Stimulated activated CD8-positive, alpha-beta memory T cell treated with anti-CD3 and anti-CD28 coated beads, Interleukin-7, amount 100 ng/mL, for 1 hour (primary cell): ENCODE data around the gene STK33.

Experiments
- DNase-seq, 2 donors: peaks; one replicate each; pipeline ENCODE4 v3.0.0-alpha.2; 2020; ENCODE audit warnings: low read depth in 2 of 2

The STK33 gene

DNA sequence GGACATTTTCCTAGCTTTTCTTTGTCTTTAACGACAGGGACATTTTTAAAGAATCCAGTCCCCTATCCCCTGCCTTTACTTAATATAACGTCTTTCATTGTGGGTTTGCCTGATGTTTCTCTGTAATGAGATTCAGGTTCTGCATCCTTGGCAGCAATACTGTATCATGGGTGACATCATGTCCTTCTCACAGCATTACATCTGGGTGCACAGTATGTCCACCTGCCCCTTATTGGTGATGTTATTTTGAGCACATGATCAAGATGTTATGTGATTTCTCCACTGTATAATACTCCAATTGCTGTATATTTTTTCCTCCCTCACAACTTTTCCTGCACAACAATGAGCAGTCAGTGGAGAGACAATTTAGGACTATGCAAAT is 9.7 kb upstream of the STK33 start:
- DNase-seq = no peak

DNA sequence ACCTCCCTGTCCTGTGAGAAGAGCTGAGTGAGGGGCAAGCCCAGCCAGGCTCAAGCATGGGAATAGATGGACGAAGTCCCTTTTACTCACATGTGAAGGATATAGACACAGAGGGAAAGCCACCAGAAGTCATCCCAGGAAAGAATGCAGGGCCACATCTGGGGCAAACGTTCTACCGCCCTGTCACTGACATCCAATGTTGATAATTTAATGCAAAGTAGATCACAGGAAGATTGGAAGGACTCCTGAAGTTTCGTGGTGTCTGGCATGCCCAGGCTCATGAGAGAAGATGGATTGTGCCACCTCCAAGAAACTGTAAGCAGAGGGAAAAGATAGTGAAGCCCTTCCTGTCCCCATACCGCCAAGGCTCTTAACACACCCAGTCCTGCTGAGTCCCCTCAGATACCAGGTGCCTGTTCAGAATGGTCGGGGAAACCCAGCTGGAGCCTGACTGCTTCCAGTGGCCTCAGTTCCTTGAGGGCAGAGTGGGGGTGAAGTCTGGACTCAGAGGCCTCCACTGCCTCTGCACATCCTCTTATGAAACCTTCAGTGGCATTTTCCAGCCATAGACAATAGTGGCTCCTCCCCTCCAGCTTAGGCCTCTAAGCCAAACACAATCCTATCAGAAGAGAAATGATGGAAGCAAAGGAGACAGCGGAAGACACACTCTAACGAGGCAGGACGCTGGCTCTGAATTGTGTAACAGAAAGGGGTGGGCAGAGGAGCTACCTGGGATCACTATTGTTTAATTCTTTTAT is 7.5 kb upstream of the STK33 start:
- DNase-seq = no peak

DNA sequence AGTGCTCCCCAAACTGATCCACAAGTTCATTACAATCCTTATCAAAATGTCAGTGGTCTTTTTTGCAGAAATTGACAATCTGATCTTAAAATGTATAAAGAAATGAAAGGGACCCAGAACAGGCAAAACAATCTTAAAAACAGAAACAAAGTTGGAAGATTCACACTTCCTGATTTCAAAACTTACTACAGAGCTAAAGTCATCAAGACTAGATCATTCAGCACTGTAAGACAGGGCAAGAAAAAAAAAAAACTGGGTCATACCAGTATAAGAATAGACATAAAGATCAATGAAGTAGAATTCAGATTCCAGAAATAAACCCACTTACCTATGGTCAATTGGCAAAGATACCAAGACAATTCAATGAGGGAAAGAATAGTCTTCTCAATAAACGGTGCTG is 4.5 kb upstream of the STK33 start:
- no peak for DNase-seq

DNA sequence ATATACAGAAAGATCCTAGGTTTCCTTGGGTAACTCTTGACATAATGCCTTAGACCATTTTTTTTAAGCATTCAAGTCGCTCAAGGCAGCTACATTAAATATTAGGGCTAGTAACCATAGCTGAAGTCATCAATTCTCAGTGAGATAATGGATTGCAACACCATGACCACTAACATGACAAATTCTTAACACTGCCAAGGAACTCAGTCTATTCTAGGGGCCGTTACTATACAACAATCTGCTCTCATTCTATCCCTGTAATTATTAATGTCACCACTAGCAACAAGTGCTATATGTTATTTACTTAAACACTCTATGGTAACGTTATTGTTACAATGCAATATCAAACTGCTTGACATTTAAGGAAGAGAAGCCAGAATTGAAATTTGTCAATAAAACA is 3.2 kb upstream of the STK33 start:
- no peak for DNase-seq

DNA sequence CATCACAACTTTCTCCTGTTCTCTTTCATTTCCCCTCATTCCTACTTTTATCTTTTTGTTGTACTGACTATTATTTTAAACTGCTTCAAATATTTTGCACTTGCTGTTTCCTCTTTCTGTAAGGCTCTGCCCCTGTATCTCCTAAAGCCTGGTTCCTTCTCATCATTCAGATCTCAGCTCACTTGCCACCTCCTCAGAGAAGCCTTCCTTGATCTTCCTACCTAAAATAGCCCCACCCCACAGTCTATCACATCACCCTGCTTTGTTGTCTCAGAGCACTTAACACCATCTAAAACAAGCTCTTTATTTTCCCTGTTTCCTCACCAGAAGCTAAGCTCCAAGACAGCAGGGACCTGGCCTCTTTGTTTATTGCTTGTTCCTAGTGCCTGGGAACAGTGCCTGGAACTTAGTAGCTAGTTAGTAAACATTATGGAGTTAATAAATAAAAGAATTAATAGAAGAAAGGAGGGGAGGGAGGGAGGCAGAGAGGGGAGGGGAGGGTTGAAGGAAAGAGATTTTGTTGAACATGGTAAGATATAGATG is 2.5 kb upstream of the STK33 start:
- no peak for DNase-seq

DNA sequence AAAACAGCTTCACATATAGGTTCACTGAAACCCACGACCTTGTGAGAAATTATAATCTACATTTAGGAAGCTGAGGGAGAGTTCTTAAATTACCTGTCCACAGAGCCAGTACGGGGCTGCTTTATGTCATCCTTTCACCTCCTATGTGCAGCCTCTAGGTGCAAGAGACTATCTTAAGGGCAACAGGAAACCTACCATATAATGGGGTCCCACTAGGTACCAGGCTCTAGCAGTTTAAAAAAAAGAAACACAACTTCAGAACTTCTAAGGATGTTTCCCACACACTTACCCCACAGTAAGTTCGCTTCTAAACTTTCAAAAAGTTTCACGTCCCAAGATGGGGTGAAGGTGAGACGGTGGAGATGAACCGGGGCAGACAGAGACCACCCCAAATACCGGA is 573 bp downstream of the STK33 start:
- DNase-seq = no peak

DNA sequence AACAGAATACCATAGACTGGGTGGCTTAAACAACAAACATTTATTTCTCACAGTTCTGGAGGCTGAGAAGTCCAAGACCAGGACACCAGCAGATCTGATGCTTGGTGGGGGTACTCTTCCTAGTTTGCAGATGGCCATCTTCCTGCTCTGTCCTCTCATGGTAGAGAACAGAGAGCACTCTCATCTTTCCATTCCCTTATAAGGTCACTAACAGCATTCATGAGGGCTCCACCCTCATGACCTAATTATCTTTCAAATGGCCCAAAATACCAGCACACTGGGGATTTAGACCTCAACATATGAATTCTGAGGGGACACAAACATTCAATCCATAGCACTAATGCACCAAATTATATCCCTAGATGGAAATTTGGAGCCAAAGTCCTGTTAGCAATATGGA is 6.1 kb downstream of the STK33 start:
- no peak for DNase-seq

DNA sequence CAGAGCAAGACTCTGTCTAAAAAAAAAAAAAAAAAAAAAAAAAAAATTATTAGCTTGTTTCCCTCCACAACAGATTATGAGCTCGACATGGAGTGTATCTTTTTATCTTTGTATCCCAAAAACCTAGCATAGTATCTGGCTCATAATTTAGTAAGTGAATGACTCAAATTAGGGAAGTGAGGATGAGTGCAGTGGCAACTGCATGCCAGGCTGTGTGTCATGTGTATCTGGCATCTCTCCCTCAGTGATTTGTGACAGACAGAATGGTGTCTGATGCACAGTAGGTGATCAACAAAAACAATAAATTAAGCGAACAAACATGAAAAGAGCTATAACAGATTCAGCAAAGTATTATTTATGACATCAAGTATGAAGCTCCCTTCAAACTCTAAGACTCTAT is 7.2 kb downstream of the STK33 start:
- no peak for DNase-seq

DNA sequence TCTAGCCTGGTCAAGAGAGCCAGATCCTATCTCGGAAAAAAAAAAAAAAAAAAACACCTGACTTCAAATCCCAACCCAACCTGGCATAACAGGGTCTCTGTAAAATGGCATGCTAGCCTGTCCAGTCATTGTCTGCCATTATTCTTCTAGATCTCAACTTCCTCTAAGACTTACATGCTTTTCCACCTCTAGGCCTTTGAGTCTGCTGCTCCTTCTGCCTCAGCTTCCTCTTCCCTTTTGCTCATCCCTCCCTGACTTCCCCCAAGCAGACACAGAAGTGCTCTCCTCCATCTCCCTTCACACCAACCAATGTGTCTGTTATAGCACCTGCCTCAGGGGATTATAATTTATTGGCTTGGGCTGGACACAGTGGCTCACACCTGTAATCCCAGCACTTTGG is 7.8 kb downstream of the STK33 start:
- DNase-seq = no peak

DNA sequence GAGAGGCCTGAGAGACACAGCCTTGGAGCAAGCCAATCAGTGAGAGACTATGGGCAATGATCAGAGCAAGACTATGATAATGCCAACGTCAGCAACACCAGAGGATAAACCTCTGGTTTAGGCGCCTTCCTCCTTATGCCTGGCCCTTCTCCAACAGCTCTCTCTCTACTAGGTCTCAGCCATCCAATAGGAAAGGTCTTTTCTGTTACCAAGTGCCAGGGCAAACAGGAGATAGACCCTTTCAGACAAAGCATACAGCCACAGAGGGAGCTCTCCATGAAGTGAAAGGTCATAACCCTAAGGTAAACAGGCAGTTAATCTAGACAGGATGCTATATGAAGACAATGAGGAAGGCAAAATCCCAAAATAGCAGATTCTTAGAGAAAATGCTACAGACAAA is 9.5 kb downstream of the STK33 start:
- no peak for DNase-seq

DNA sequence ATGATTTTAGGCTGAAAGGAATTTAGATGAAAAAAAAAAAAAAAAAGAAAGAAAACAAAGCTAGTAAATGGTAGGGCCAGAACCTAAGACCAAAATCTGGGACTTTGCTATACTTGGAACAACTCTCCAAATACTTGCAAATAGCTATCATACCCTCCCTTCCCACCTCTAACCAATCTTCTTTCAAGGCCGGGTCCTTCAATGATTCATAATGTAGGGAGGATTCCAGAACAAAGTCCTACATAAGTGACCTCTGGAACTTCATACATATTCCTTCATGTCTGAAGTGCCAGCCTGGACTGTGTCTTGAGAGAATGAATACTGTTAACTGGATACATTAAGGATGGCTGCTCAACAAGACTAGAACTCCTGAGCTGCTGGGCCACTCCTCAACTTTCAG is 9.9 kb downstream of the STK33 start:
- DNase-seq = no peak

DNA sequence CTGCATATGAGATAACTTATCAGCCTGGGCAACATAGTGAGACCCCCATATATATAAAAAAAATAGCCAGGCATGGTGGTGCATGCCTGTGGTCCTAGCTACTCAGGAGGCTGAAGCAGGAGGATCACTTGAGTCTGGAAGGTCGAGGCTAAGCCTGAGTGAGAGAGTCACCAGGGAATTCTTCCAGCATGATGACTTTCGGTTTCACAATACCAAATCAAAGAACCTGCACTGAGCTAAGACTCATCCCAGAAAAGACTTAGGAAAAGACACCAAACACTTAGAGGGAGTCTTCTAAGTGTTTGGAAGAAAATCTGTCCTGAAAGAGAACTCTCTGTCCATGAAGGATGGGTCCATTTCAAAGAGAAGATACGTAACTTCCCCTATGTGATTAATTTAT is 12.7 kb downstream of the STK33 start:
- no peak for DNase-seq

DNA sequence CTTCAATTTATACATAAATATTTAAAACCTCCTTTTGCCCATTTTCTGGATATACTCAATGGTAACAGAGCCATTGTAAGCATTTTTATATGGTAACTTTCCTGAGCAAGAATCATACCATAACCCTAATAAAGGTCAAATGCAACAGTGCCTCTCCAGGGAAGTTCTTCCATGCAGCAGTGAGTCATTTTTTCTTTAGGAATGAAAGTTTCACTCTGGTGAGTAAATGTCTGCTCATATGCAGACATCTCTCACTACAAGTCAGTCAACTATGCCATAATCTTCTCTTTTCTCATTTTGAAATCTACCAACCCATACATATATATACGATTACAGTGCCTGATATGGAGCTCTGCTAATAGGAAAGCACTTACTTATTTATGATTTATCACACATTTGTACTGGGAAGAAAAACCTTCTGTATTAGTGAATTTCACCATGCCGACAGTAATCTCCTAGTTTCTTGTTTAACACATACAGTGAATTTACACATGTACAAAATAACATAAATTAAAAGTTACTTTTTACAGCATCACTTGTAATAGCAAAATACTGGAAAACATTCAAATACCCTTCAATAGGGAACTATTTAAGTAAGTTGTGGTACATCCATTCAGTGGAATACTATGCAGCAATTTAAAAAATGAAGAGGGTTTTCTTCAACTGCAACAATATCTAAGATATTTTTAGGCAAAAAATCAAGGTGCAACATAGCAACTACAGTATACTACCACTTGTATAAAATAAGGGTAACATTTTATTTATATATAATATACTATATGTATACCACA is 16.0 kb downstream of the STK33 start:
- no peak for DNase-seq

DNA sequence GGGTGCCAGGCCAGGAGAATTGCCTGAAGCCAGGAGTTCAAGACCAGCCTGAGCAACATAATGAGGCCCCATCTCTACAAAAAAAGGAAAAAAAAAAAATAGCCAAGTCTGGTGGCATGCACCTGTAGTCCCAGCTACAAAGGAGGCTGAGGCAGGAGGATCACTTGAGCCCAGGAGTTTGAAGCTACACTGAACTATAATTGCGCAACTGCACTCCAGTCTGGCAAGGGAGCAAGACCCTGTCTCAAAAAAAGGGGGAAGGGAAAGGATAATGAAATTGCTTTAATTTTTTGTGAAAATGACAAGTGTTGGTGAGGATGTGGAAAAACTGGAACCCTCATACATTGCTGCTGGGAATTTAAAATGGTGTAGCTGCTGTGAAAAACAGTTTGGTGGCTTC is 19.2 kb downstream of the STK33 start:
- DNase-seq = no peak

DNA sequence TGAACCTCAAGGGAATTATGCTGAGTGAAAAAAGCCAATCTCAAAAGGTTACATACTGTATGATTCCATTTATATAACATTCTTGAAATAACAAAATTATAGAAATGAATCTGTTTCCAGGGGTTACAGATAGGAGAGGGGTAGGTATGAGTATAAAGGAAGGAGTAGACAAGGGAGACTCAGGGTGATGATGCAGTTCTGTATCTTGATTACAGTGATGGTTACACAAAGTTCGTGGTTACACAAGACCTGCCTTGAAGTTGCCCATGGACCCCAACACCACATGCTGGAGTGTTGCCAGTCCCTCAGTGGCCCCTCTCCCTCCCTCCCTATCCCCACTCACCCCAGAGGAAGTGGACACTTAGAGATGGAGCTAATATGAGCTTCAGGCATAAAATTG is 20.3 kb downstream of the STK33 start:
- DNase-seq = no peak

DNA sequence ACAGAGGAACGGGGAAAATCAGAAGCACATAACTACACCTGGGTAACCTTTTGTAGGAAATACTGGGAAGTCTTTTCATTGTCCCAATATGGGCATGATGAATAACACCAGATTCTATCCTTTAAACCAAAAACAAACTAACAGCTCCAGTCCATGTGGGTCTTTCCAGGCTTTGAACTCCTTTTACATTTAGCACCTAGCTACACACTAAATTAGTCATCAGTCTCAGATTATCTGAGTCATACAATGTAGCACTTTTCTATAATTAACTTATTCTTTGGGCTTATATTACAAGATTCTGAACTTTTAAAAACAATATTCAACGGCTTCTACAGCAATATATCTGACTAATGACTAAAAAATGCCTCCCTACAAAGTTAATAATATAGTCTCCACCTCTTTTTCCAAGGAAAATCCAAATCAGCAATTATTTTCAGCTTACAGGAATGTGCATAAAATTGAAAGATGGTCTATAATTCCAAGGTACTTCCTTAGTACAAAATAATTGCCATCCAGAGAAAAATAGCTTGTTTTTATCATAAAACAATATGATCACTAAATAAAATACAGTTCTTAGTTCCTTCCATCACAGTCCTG is 26.3 kb downstream of the STK33 start:
- no peak for DNase-seq

DNA sequence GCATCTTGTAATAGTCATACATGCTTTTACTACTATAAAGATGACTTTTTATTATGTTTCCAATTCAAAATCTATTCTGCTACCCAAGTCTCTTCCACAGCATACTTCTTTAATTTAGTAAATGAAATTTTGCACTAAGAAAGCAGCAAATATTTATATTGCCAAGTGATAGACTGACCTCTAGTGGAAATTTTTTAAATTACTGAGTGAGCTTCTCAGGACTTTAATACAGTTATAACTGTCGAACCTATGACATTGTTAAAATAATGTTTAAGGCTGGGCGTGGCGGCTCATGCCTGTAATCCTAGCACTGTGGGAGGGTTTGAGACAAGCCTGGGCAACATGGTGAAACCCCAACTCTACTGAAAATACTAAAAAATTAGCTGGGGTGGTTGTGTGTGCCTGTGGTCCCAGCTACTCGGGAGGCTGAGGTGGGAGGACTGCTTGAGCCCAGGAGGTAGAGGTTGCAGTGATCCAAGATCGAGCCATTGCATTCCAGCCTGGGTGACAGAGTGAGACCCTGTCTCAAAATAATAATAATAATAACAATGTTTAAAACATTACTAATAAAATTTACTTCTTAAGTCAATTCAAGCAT is 27.3 kb downstream of the STK33 start:
- DNase-seq = no peak

DNA sequence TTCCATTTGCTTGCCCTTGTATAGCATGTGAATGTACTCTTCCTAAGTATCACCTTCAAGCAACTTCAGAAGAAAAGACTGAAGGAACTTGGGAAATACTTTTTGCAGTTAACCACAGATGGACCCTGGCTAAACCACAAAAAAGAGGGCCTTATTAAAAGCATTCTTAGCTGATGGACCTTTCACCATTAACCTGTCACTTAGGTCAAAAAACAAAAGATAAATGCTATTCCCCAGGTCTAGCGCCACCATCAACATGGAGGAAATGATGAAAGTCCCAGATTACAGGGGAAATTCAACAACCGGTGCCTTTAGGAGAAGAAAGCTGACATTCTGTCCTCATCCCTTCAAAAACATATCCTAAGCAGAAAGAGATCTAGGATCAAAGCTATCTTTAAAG is 29.5 kb downstream of the STK33 start:
- no peak for DNase-seq

DNA sequence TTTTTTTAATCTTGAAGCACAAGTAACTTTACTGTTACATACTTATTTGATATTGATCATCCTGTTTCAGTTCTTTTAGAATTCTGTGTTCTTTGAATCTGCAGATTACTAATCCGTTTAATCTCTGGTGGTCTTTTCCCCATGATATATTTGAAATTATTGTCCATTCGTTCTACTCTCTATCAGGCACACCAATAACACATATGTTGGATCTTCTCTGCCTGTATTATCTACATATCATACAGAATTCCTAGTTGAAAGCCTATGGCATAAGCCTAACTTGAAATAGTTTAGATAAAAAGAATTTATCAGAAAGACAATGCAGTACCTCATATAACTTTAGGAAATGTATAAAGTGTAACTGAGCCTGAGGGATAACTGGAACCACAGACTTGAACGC is 32.6 kb downstream of the STK33 start:
- DNase-seq = no peak

DNA sequence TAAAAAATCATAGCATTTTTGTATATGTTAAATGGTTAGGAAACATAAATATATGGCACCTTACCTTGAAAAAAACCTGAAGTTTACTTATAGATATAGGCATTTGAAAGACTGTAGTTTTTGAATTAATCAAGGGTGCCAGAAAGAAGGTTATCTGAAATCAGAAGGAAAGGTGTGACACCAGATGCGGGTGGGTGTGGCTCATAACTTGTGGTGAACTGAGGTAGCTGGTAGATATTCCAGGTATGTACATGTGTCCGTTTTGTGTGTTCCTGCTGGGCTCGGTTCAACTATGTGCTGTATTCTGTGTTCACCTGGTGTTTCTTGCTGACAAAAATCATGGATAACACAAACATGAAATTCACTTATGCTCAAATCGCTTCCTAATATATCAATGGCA is 35.6 kb downstream of the STK33 start:
- DNase-seq = no peak

DNA sequence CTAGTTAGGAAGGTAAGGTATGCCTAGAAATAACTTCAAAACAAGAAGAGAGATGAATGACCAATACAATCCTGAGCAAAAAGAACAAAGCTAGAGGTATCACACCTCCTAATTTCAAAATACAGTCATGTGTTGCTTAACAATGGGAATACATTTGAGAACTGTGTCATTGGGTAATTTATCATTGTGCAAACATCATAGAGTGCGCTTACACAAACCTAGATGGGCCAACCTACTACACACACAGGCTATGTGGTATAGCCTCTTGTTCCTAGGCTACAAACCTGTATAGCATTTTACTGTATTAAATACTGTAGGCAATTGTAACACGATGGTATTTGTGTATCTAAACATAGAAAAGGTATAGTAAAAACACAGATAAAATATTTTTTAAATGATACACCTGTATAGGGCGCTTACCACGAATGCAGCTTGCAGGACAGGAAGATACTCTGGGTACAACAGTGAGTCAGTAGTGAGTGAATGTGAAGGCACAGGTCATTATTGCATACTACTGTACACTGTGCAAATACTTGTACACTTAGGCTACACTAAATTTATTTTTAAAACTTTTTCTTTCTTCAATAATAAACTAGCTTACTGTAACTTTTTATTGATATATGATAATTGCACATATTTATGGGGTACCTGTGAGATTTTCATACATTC is 48.2 kb downstream of the STK33 start:
- no peak for DNase-seq

DNA sequence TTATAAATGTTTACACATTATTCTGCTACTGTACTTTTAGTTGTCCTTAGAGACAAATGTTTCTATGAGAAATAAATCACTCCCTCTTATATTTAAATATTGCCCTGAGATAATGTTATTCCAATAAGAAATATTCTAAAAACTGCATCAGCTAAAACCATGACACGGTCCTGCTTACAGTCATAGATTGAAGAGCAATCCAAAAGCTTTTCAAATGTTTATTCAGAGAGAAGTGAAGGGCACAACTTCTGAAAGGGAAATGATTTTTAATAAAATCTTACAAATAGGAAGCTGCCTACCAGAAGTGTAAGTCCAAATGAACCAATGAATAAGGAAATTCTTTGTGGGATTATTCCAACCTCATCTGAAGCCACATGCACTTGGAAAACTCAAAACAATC is 49.2 kb downstream of the STK33 start:
- DNase-seq = no peak
